Upper lobe of left lung (tissue), 4 donors: ENCODE data around the gene NSL1.

Experiments used
- CTCF ChIP-seq, 6 experiments: fragments of 450-650 bp in 4 of 6; fragments of 200-600 bp in 2 of 6; sonication (generic) in 2 of 6; IDR thresholded peaks; one replicate each; pipeline ENCODE4 v1.5.1; 2016 to 2019; ENCODE audit warnings: antibody characterized with exemption in 6 of 6
- EP300 ChIP-seq, 4 donors: sonication (generic); formaldehyde crosslinking; IDR thresholded peaks; one replicate each; pipeline ENCODE4 v1.5.1; 2017; ENCODE audit warnings: antibody characterized with exemption in 4 of 4, control low read depth in 2 of 4

- TF ChIP-seq CTCF (IDR thresholded peaks at IDR 0.05) = no peak
- no peak for TF ChIP-seq EP300 (IDR thresholded peaks at IDR 0.05)
Observed at GRCh38 chr1:212677573-212677972, 114.0 kb downstream of the NSL1 start.
